HepG2 (cell line): ENCODE data around the gene TP53BP2. TPM values are rescaled to one million over a fixed set of nuclear protein-coding genes. Genes with fewer than 3 reads are reported as not detected.
A peak's percentile ranks its signal among the peaks of the same experiment; 100 is the strongest.

Source experiments
- ATAC-seq: fragments of 200-7000 bp; cut with Tn5 transposase; 3 replicates; pipeline ENCODE4 v1.9.1; 2020; ENCODE audit warnings: mild to moderate bottlenecking, moderate library complexity
- BruUV-seq: library from RNA; stranded (reverse); fragments of 400-500 nt; replicated peaks from 2 replicates; lab custom pipeline; 2021; lab: Mats Ljungman, UMichigan
- CTCF ChIA-PET: fragments of 300-600 bp; formaldehyde crosslinking; extraction: SDS; loops from one replicate; lab custom pipeline; 2021; ENCODE audit warnings: low total read pairs, inconsistent platforms, low intra/inter-chr PET ratio; lab: Yijun Ruan, JAX
- POLR2A ChIA-PET: fragments of 350-600 bp; sonication (Branson Sonifier 250); formaldehyde crosslinking; loops from one replicate; lab custom pipeline; 2020; ENCODE audit warnings: antibody characterized with exemption, inconsistent platforms; lab: Yijun Ruan, JAX
- DNase-seq: peaks from one replicate; pipeline ENCODE4 v3.0.0-alpha.2; 2015; ENCODE audit warnings: low spot score
- FAIRE-seq: peaks from 3 replicates; lab custom pipeline; 2011; peaks lifted over from hg19 to GRCh38; lab: Jason Lieb, UNC
- H2AFZ ChIP-seq: one replicate; pipeline ENCODE4 v1.6.1; 2011; ENCODE audit warnings: low read length, inconsistent platforms
- H3K27ac ChIP-seq: fragments of 300-600 bp; 3 replicates; pipeline ENCODE4 v1.8.0; 2011; ENCODE audit warnings: mixed run types, mild to moderate bottlenecking, mixed read lengths, low read length, inconsistent platforms; ENCODE audit not compliant: insufficient read depth; ENCODE audit errors: extremely low read length
- H3K27me3 ChIP-seq, 2 experiments: fragments of 200-600 bp in 1 of 2; 2 replicates in 1 of 2; 3 replicates in 1 of 2; pipeline versions ENCODE4 v1.6.0 to v1.8.0; 2011; ENCODE audit warnings: low read length in 2 of 2, mild to moderate bottlenecking in 2 of 2, moderate library complexity in 2 of 2, inconsistent platforms in 1 of 2; ENCODE audit not compliant: insufficient read depth in 2 of 2, control insufficient read depth in 1 of 2
- H3K36me3 ChIP-seq, 2 experiments: fragments of 200-600 bp in 1 of 2; replicated peaks in 1 of 2; 2 replicates in 1 of 2; 3 replicates in 1 of 2; pipeline versions ENCODE4 v1.5.1 to v1.8.0; 2011; ENCODE audit warnings: low read length in 2 of 2, inconsistent platforms in 1 of 2; ENCODE audit not compliant: insufficient read depth in 2 of 2, control insufficient read depth in 1 of 2
- H3K4me1 ChIP-seq: 2 replicates; pipeline ENCODE4 v1.5.1; 2012; ENCODE audit warnings: low read length, inconsistent platforms; ENCODE audit not compliant: insufficient read depth
- H3K4me2 ChIP-seq: 2 replicates; pipeline ENCODE4 v1.6.0; 2011; ENCODE audit warnings: low read depth, low read length, inconsistent platforms
- H3K4me3 ChIP-seq, 3 experiments: fragments of 200-600 bp in 1 of 3; sonication (generic), shearing (Covaris generic) in 1 of 3; replicated peaks in 1 of 3; 2 replicates each; pipeline ENCODE4 v1.5.1; 2011 to 2016; ENCODE audit warnings: low read length in 3 of 3, inconsistent platforms in 2 of 3, low read depth in 2 of 3, mild to moderate bottlenecking in 2 of 3, control low read depth in 1 of 3, mixed read lengths in 1 of 3; ENCODE audit not compliant: insufficient read depth in 1 of 3
- H3K79me2 ChIP-seq: one replicate; pipeline ENCODE4 v1.6.1; 2011; ENCODE audit warnings: low read length, inconsistent platforms; ENCODE audit not compliant: insufficient read depth
- H3K9ac ChIP-seq: 2 replicates; pipeline ENCODE4 v1.6.0; 2011; ENCODE audit warnings: mild to moderate bottlenecking, low read depth, low read length, inconsistent platforms; ENCODE audit not compliant: insufficient read depth
- H3K9me3 ChIP-seq: 2 replicates; pipeline ENCODE4 v1.5.1; 2012; ENCODE audit warnings: mild to moderate bottlenecking, low read length
- H4K20me1 ChIP-seq: 2 replicates; pipeline ENCODE4 v1.6.0; 2011; ENCODE audit warnings: inconsistent platforms, mild to moderate bottlenecking, low read length, moderate library complexity; ENCODE audit not compliant: insufficient read depth
- FOSL2 ChIP-seq: sonication (generic); formaldehyde crosslinking; IDR thresholded peaks from 2 replicates; pipeline ENCODE4 v1.4.0; 2020; ENCODE audit warnings: missing genetic modification reagents
- NCOR1 ChIP-seq: fragments of 200-600 bp; sonication (generic); IDR thresholded peaks from 2 replicates; pipeline ENCODE4 v1.7.0; 2017; ENCODE audit warnings: antibody characterized with exemption, low read length, borderline replicate concordance
- SMAD3 ChIP-seq: sonication (generic); formaldehyde crosslinking; IDR thresholded peaks from 2 replicates; pipeline ENCODE4 v1.4.0; 2020; ENCODE audit warnings: missing genetic modification reagents
- SP4 ChIP-seq: sonication (generic); formaldehyde crosslinking; IDR thresholded peaks from 2 replicates; pipeline ENCODE4 v1.8.1; 2023; ENCODE audit warnings: mild to moderate bottlenecking, missing genetic modification reagents
- ZNF160 ChIP-seq: sonication (generic); formaldehyde crosslinking; IDR thresholded peaks from 2 replicates; pipeline ENCODE4 v1.8.0; 2022; ENCODE audit warnings: mild to moderate bottlenecking, inconsistent platforms, missing genetic modification reagents
- ZNF224 ChIP-seq: sonication (generic); formaldehyde crosslinking; IDR thresholded peaks from 2 replicates; pipeline ENCODE4 v1.5.0; 2020; ENCODE audit warnings: mild to moderate bottlenecking, missing genetic modification reagents
- ZNF230 ChIP-seq: sonication (generic); formaldehyde crosslinking; IDR thresholded peaks from 2 replicates; pipeline ENCODE4 v1.4.0; 2020; ENCODE audit warnings: mild to moderate bottlenecking, missing genetic modification reagents
- ZNF441 ChIP-seq: sonication (generic); formaldehyde crosslinking; IDR thresholded peaks from 2 replicates; pipeline ENCODE4 v1.7.0; 2021; ENCODE audit warnings: missing genetic modification reagents, borderline replicate concordance
- ZNF530 ChIP-seq: sonication (generic); formaldehyde crosslinking; IDR thresholded peaks from 2 replicates; pipeline ENCODE4 v1.5.0; 2020; ENCODE audit warnings: low read depth, mild to moderate bottlenecking, missing genetic modification reagents
- ZNF629 ChIP-seq: sonication (generic); formaldehyde crosslinking; conservative IDR thresholded peaks from 2 replicates; pipeline ENCODE4 v1.5.0; 2020; ENCODE audit warnings: missing genetic modification reagents
- WGBS: methylation state at CpG from one replicate; pipeline ENCODE4 v1.1.6; 2017; ENCODE audit warnings: low lambda C conversion rate; 5-methylcytosine and 5-hydroxymethylcytosine counted together
- in situ Hi-C: cut with HindIII; loops from 2 replicates; pipeline ENCODE4 v1.10.0; 2017; ENCODE audit warnings: low pct_unique_long_range_greater_than_20kb; ENCODE audit not compliant: extremely low pct_ligation_motif_present
- intact Hi-C: fragments of 100-400 bp; cut with micrococcal nuclease; formaldehyde crosslinking; loops from one replicate; pipeline ENCODE4 v1.10.0; 2022; ENCODE audit not compliant: unreplicated experiment
- polyA plus RNA-seq, 8 experiments: library from polyadenylated mRNA; depleted of rRNA in 3 of 8; stranded (reverse) in 7 of 8; unstranded in 1 of 8; fragments of >200 nt; fragmentation: Illumina TruSeq in 4 of 8; extraction: Trizol in 4 of 8; gene quantifications; 2 replicates each; pipeline versions ENCODE4 v1.2.1 to v1.2.3, GENCODE V29; 2011 to 2016; ENCODE audit warnings: low read depth in 4 of 8, missing spikeins in 1 of 8, mixed read lengths in 1 of 8; ENCODE audit not compliant: insufficient read depth in 1 of 8
- total RNA-seq, 5 experiments: library from RNA; depleted of rRNA; stranded (reverse); fragments of >200 nt; fragmentation: Illumina TruSeq; extraction: Trizol; gene quantifications; 2 replicates each; pipeline ENCODE4 v1.2.3, GENCODE V29; 2016; ENCODE audit warnings: low read depth in 1 of 5
- TF ChIP-seq, protein P1 (sequence below): sonication (generic); formaldehyde crosslinking; IDR thresholded peaks from 2 replicates; pipeline ENCODE4 v1.4.0; 2020; ENCODE audit warnings: missing genetic modification reagents
- TF ChIP-seq, protein P2 (sequence below): sonication (generic); formaldehyde crosslinking; IDR thresholded peaks from 2 replicates; pipeline ENCODE4 v1.4.0; 2020; ENCODE audit warnings: low read depth, mild to moderate bottlenecking, missing genetic modification reagents
- TF ChIP-seq, protein P3 (sequence below): sonication (generic); formaldehyde crosslinking; conservative IDR thresholded peaks from 2 replicates; pipeline ENCODE4 v1.8.0; 2022; ENCODE audit warnings: missing genetic modification reagents

Gene TP53BP2
- total and polyA plus RNA-seq, 2 of the 13 experiments (the other 11 are each of a cell fraction or from before 2014, with no cell fraction given): 10.0 to 14.0 TPM

DNA sequence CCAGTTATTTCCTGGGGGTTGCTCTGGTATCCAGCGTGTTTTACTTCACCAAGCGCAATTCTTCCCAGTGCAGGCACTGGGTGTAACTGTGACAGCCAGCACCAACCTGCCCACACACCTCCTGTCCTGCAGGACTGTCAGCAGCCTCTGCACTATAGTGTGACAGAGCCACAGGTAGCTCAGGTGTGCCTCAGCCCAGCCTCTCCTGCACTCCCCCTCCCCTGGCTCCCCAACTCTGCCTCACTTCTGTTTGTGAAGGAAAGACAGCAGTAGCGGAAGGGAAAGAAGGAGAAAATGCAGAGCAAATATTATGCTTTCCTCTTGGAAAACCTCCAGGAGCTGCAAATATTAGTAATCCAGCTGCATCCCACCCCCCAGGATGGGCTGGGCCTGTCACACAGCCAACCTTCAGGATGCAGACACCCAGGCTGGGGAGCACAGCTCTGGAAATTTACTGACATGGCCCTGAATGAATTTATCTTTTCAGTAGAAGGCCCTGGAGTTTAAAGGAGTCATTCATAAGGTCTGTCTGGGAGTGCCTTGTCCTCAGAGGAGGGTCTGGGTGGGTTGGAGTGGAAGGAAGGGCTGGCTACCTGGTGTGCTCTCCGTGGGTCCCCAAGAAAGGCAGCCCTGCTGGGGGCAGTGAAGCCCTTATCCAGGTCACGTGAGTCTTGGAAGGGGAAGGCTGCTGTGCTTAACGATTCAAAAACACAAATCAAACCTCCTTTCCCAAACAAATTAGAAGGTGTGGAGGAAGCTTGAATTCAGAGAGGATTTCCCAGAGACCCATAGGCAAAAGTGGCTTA lies 112.6 kb downstream of the TP53BP2 start:
- DNase-seq (peak; percentile 23), FAIRE-seq (no peak), ATAC-seq (0 out of 3 replicates have a peak, but pooled peaks have one; percentile 33)
- no TSS peak for BruUV-seq
- no peaks in the 10 kb centered on the region for H3K79me2 ChIP-seq
- no peaks in the 10 kb centered on the region for H4K20me1 ChIP-seq
- no peak overlapping the region for H3K4me3 ChIP-seq
- no peak overlapping the region for H3K4me2 ChIP-seq
- H3K27ac ChIP-seq: no peak overlapping the region
- no peaks in the 10 kb centered on the region for H3K27me3 ChIP-seq
- ChIA-PET CTCF (no interaction called here), POLR2A (no interaction called here)
- no peaks in the 10 kb centered on the region for H3K36me3 ChIP-seq
- WGBS: 79% methylated on average over 6 of the region's 6 CpGs
- peaks cover 8% of the 10 kb centered on the region; the same call in 1 of the 2 replicates for H3K4me1 ChIP-seq
- no peak overlapping the region for H3K9ac ChIP-seq
- H3K9me3 ChIP-seq: no peaks in the 10 kb centered on the region
- no peak overlapping the region for H2AFZ ChIP-seq
- intact Hi-C loops (no loop called here), in situ Hi-C loops (no loop called here)
- TF ChIP-seq ZNF224 (CRISPR knock-in tag): no peak
- no peak for TF ChIP-seq ZNF441
- TF ChIP-seq FOSL2 (CRISPR knock-in tag): no peak
- TF ChIP-seq ZNF230 (CRISPR knock-in tag): no peak
- TF ChIP-seq ZNF160 (CRISPR knock-in tag): no peak
- TF ChIP-seq ZNF629 (CRISPR knock-in tag): no peak
- TF ChIP-seq, protein P1, sequence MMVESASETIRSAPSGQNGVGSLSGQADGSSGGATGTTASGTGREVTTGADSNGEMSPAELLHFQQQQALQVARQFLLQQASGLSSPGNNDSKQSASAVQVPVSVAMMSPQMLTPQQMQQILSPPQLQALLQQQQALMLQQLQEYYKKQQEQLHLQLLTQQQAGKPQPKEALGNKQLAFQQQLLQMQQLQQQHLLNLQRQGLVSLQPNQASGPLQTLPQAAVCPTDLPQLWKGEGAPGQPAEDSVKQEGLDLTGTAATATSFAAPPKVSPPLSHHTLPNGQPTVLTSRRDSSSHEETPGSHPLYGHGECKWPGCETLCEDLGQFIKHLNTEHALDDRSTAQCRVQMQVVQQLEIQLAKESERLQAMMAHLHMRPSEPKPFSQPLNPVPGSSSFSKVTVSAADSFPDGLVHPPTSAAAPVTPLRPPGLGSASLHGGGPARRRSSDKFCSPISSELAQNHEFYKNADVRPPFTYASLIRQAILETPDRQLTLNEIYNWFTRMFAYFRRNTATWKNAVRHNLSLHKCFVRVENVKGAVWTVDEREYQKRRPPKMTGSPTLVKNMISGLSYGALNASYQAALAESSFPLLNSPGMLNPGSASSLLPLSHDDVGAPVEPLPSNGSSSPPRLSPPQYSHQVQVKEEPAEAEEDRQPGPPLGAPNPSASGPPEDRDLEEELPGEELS (CRISPR knock-in tag): no peak
- TF ChIP-seq NCOR1: no peak
- no peak for TF ChIP-seq SP4
- TF ChIP-seq, protein P2, sequence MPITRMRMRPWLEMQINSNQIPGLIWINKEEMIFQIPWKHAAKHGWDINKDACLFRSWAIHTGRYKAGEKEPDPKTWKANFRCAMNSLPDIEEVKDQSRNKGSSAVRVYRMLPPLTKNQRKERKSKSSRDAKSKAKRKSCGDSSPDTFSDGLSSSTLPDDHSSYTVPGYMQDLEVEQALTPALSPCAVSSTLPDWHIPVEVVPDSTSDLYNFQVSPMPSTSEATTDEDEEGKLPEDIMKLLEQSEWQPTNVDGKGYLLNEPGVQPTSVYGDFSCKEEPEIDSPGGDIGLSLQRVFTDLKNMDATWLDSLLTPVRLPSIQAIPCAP (CRISPR knock-in tag): no peak
- TF ChIP-seq ZNF530: no peak
- TF ChIP-seq SMAD3 (CRISPR knock-in tag): no peak
- TF ChIP-seq, protein P3, sequence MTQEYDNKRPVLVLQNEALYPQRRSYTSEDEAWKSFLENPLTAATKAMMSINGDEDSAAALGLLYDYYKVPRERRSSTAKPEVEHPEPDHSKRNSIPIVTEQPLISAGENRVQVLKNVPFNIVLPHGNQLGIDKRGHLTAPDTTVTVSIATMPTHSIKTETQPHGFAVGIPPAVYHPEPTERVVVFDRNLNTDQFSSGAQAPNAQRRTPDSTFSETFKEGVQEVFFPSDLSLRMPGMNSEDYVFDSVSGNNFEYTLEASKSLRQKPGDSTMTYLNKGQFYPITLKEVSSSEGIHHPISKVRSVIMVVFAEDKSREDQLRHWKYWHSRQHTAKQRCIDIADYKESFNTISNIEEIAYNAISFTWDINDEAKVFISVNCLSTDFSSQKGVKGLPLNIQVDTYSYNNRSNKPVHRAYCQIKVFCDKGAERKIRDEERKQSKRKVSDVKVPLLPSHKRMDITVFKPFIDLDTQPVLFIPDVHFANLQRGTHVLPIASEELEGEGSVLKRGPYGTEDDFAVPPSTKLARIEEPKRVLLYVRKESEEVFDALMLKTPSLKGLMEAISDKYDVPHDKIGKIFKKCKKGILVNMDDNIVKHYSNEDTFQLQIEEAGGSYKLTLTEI (CRISPR knock-in tag): no peak
